Kidney (tissue), 14 donors: ENCODE results near the gene NCAPD2. TPM values are rescaled to one million over a fixed set of nuclear protein-coding genes. Genes with fewer than 3 reads are reported as not detected.

ENCODE experiments used
- DNase-seq, 5 donors: peaks; one replicate each; pipeline ENCODE4 v3.0.0-alpha.2; 2013 to 2020
- FAIRE-seq: peaks from 2 replicates; lab custom pipeline; 2012; peaks lifted over from hg19 to GRCh38; lab: Jason Lieb, UNC
- H3K27ac ChIP-seq, 2 donors: one replicate each; pipeline ENCODE4 v1.7.0; 2013; ENCODE audit warnings: low read depth in 2 of 2, low read length in 2 of 2, inconsistent platforms in 1 of 2
- H3K27me3 ChIP-seq: one replicate; pipeline ENCODE4 v1.7.1; 2013; ENCODE audit warnings: low read length, inconsistent platforms; ENCODE audit not compliant: control insufficient read depth, insufficient read depth
- H3K36me3 ChIP-seq, 3 donors: one replicate each; pipeline versions ENCODE4 v1.7.0 to v1.7.1; 2013; ENCODE audit warnings: low read length in 3 of 3, control low read depth in 1 of 3, inconsistent platforms in 1 of 3; ENCODE audit not compliant: insufficient read depth in 3 of 3, control insufficient read depth in 2 of 3
- H3K4me1 ChIP-seq, 3 donors: one replicate each; pipeline versions ENCODE4 v1.7.0 to v1.7.1; 2013; ENCODE audit warnings: low read length in 3 of 3, inconsistent platforms in 1 of 3, low read depth in 1 of 3; ENCODE audit not compliant: control insufficient read depth in 2 of 3, insufficient read depth in 2 of 3
- H3K4me3 ChIP-seq, 3 donors: one replicate each; pipeline versions ENCODE4 v1.7.0 to v1.8.1; 2013; ENCODE audit warnings: low read length in 3 of 3, control low read depth in 1 of 3, inconsistent platforms in 1 of 3
- H3K9ac ChIP-seq, 3 donors: one replicate each; pipeline versions ENCODE4 v1.7.0 to v1.7.1; 2013; ENCODE audit warnings: low read length in 3 of 3, control low read depth in 1 of 3, inconsistent platforms in 1 of 3
- H3K9me3 ChIP-seq, 3 donors: one replicate each; pipeline versions ENCODE4 v1.7.0 to v1.7.1; 2013; ENCODE audit warnings: low read length in 3 of 3, control low read depth in 1 of 3, inconsistent platforms in 1 of 3; ENCODE audit not compliant: control insufficient read depth in 2 of 3, insufficient read depth in 1 of 3
- CTCF ChIP-seq: IDR thresholded peaks from 3 replicates; pipeline ENCODE4 v1.5.1; 2012; ENCODE audit warnings: mild to moderate bottlenecking, moderate library complexity, borderline replicate concordance; ENCODE audit not compliant: insufficient read depth; ENCODE audit errors: extremely low read depth
- intact Hi-C: fragments of 100-400 bp; cut with DNase I; formaldehyde crosslinking; loops from one replicate; pipeline ENCODE4 v1.11.1; 2022
- polyA plus RNA-seq: library from polyadenylated mRNA; stranded (reverse); fragments of 350-450 nt; fragmentation: Illumina TruSeq; extraction: RNeasy Lipid Tissue Mini Kit (QIAGEN cat#74804); gene quantifications from one replicate; pipeline ENCODE4 v1.2.3, GENCODE V29; 2014; ENCODE audit warnings: low read depth, low replicate concordance; ENCODE audit not compliant: insufficient read depth
- total RNA-seq: library from RNA; stranded (reverse); fragmentation: NEBNext Ultra II Directional; extraction: Animal tissue kit (Norgen Biotek cat#: 25700); gene quantifications from one replicate; pipeline ENCODE4 v1.2.1, GENCODE V29; 2021
- donor health status: control.
- donor health status: control.
- donor health status: control.
- donor health status: control.
- donor health status: control.
- donor health status: DM: yes; HTN: yes; CAD: no.
- donor health status: Normal renal cell carcinoma (clear cell type).

NCAPD2 gene
- total and polyA plus RNA-seq, 2 donors from 2014 or later: 4.5 to 23.4 TPM

- peaks cover 0 to 5% (median 0%) of the 10 kb centered on the region in 3 donors for H3K36me3 ChIP-seq
- H3K4me1 ChIP-seq: no peaks in the 10 kb centered on the region
- H3K9ac ChIP-seq: no peak overlapping the region
- intact Hi-C loops: no loop called here
- H3K27ac ChIP-seq: no peak overlapping the region
- no peak overlapping the region for H3K4me3 ChIP-seq
- TF ChIP-seq CTCF: no peak
- no peak for DNase-seq
- no peaks in the 10 kb centered on the region for H3K27me3 ChIP-seq
- no peak for FAIRE-seq
- H3K9me3 ChIP-seq: no peaks in the 10 kb centered on the region
Observed at GRCh38 chr12:6500466-6500865, 6.6 kb downstream of the NCAPD2 start.

- no peak overlapping the region for H3K27ac ChIP-seq
- no peaks in the 10 kb centered on the region for H3K27me3 ChIP-seq
- H3K36me3 ChIP-seq: peaks cover 0 to 12% (median 2%) of the 10 kb centered on the region in 3 donors
- no peaks in the 10 kb centered on the region for H3K4me1 ChIP-seq
- no peak for TF ChIP-seq CTCF
- H3K9me3 ChIP-seq: no peaks in the 10 kb centered on the region
- FAIRE-seq: no peak
- no peak overlapping the region for H3K9ac ChIP-seq
- no peak overlapping the region for H3K4me3 ChIP-seq
- intact Hi-C loops: no loop called here
- no peak for DNase-seq
Observed at GRCh38 chr12:6507102-6507998, 13.4 kb downstream of the NCAPD2 start.

DNA sequence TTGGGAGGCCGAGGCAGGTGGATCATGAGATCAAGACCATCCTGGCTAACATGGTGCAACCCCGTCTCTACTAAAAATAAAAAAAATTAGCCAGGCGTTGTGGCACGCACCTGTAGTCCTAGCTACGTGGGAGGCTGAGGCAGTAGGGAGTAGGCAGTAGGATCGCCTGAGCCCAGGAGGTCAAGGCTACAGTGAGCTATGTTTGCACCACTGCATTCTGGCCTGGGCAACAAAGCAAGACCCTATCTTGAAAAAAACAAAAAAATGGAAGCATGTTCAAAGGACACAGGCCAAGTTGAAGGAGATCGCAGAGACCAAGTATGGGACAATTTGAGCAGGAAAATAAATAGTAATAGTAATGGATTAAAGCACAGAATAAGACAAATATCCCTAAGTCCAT, 14.2 kb downstream of the NCAPD2 start:
- Histone ChIP-seq H3K9ac (no peak overlapping the region), H3K4me1 (no peaks in the 10 kb centered on the region), H3K27ac (no peak overlapping the region), H3K27me3 (no peaks in the 10 kb centered on the region), H3K4me3 (no peak overlapping the region), H3K9me3 (no peaks in the 10 kb centered on the region), H3K36me3 (peaks cover 3 to 12% (median 5%) of the 10 kb centered on the region in 3 donors)
- intact Hi-C loops: no loop called here
- DNase-seq: no peak
- FAIRE-seq: no peak
- TF ChIP-seq CTCF: no peak
